ENCODE data around the gene CLEC6A. TPM values are rescaled to one million over a fixed set of nuclear protein-coding genes. Genes with fewer than 3 reads are reported as not detected.

The CLEC6A gene
- total RNA-seq, 4 donors from 2014 or later: not detected

- no peak overlapping the region for H3K4me3 ChIP-seq
- H3K36me3 ChIP-seq: no peaks in the 10 kb centered on the region
- no peaks in the 10 kb centered on the region for H3K4me1 ChIP-seq
- H3K9me3 ChIP-seq: no peaks in the 10 kb centered on the region
- DNase-seq: no peak
- no peaks in the 10 kb centered on the region for H3K27me3 ChIP-seq
- no peak overlapping the region for H3K27ac ChIP-seq
- TF ChIP-seq POLR2A (IDR thresholded peaks at IDR 0.05): no peak
- no peak for TF ChIP-seq CTCF (IDR thresholded peaks at IDR 0.05)
Measured at GRCh38 chr12:8465301-8465996, 9.7 kb downstream of the CLEC6A start.

- no peaks in the 10 kb centered on the region for H3K36me3 ChIP-seq
- H3K4me3 ChIP-seq: no peak overlapping the region
- no peaks in the 10 kb centered on the region for H3K4me1 ChIP-seq
- no peak for TF ChIP-seq CTCF (IDR thresholded peaks at IDR 0.05)
- TF ChIP-seq POLR2A (IDR thresholded peaks at IDR 0.05): no peak
- H3K27ac ChIP-seq: no peak overlapping the region
- H3K27me3 ChIP-seq: no peaks in the 10 kb centered on the region
- DNase-seq: no peak
- no peaks in the 10 kb centered on the region for H3K9me3 ChIP-seq
Measured at GRCh38 chr12:8466241-8466640, 10.5 kb downstream of the CLEC6A start.

- no peak overlapping the region for H3K4me3 ChIP-seq
- no peak overlapping the region for H3K27ac ChIP-seq
- no peaks in the 10 kb centered on the region for H3K9me3 ChIP-seq
- no peaks in the 10 kb centered on the region for H3K36me3 ChIP-seq
- no peak for TF ChIP-seq CTCF (IDR thresholded peaks at IDR 0.05)
- TF ChIP-seq POLR2A (IDR thresholded peaks at IDR 0.05): no peak
- H3K4me1 ChIP-seq: no peaks in the 10 kb centered on the region
- DNase-seq: no peak
- H3K27me3 ChIP-seq: no peaks in the 10 kb centered on the region
Measured at GRCh38 chr12:8471090-8471489, 15.3 kb downstream of the CLEC6A start.

- TF ChIP-seq CTCF (IDR thresholded peaks at IDR 0.05): no peak
- TF ChIP-seq POLR2A (IDR thresholded peaks at IDR 0.05): no peak
- Histone ChIP-seq H3K4me3 (no peak overlapping the region), H3K9me3 (no peaks in the 10 kb centered on the region), H3K27ac (no peak overlapping the region), H3K27me3 (no peaks in the 10 kb centered on the region), H3K36me3 (no peaks in the 10 kb centered on the region), H3K4me1 (no peaks in the 10 kb centered on the region)
- DNase-seq: no peak
Measured at GRCh38 chr12:8475508-8476203, 19.9 kb downstream of the CLEC6A start.

- no peaks in the 10 kb centered on the region for H3K9me3 ChIP-seq
- TF ChIP-seq POLR2A (IDR thresholded peaks at IDR 0.05) (no peak), CTCF (IDR thresholded peaks at IDR 0.05) (no peak)
- H3K36me3 ChIP-seq: no peaks in the 10 kb centered on the region
- no peaks in the 10 kb centered on the region for H3K4me1 ChIP-seq
- H3K4me3 ChIP-seq: no peak overlapping the region
- H3K27me3 ChIP-seq: no peaks in the 10 kb centered on the region
- no peak for DNase-seq
- no peak overlapping the region for H3K27ac ChIP-seq
Measured at GRCh38 chr12:8482571-8483061, 26.9 kb downstream of the CLEC6A start.
